ENCODE results near the gene GMPPA.

GMPPA gene

GRCh38 chr2:219521066-219521880 lies 22.6 kb downstream of the GMPPA start:
- DNase-seq (ENCODE audit: low read depth, low spot score): no peak

GRCh38 chr2:219522111-219523030 lies 23.7 kb downstream of the GMPPA start:
- DNase-seq (ENCODE audit: low read depth, low spot score): no peak

GRCh38 chr2:219523031-219523671 lies 24.5 kb downstream of the GMPPA start:
- no peak for DNase-seq (ENCODE audit: low read depth, low spot score)

- no peak for DNase-seq (ENCODE audit: low read depth, low spot score)
Observed at GRCh38 chr2:219524817-219525216, 26.1 kb downstream of the GMPPA start.

GRCh38 chr2:219525533-219526232 lies 27.0 kb downstream of the GMPPA start:
- DNase-seq (ENCODE audit: low read depth, low spot score): no peak

- no peak for DNase-seq (ENCODE audit: low read depth, low spot score)
Observed at GRCh38 chr2:219526320-219527075, 27.8 kb downstream of the GMPPA start.

GRCh38 chr2:219527076-219527394 lies 28.3 kb downstream of the GMPPA start:
- DNase-seq (ENCODE audit: low read depth, low spot score): no peak

- DNase-seq (ENCODE audit: low read depth, low spot score): no peak
Observed at GRCh38 chr2:219527472-219527871, 28.8 kb downstream of the GMPPA start.

- DNase-seq (ENCODE audit: low read depth, low spot score): peak; percentile 48
Observed at GRCh38 chr2:219530048-219530963, 31.6 kb downstream of the GMPPA start.

- DNase-seq (ENCODE audit: low read depth, low spot score): no peak
Observed at GRCh38 chr2:219531639-219532377, 33.1 kb downstream of the GMPPA start.

GRCh38 chr2:219532378-219532649 lies 33.6 kb downstream of the GMPPA start:
- no peak for DNase-seq (ENCODE audit: low read depth, low spot score)

GRCh38 chr2:219533930-219534661 lies 35.4 kb downstream of the GMPPA start:
- DNase-seq (ENCODE audit: low read depth, low spot score): no peak

- no peak for DNase-seq (ENCODE audit: low read depth, low spot score)
Observed at GRCh38 chr2:219536425-219536824, 37.7 kb downstream of the GMPPA start.

- no peak for DNase-seq (ENCODE audit: low read depth, low spot score)
Observed at GRCh38 chr2:219536967-219537366, 38.3 kb downstream of the GMPPA start.

GRCh38 chr2:219537657-219538488 lies 39.2 kb downstream of the GMPPA start:
- no peak for DNase-seq (ENCODE audit: low read depth, low spot score)

- peak; percentile 34 for DNase-seq (ENCODE audit: low read depth, low spot score)
Observed at GRCh38 chr2:219538504-219538951, 39.8 kb downstream of the GMPPA start.

- no peak for DNase-seq (ENCODE audit: low read depth, low spot score)
Observed at GRCh38 chr2:219538956-219539788, 40.5 kb downstream of the GMPPA start.

All from brain pericyte (primary cell).